SH-SY5Y (cell line): Measurements from ENCODE around the gene PHKG2.

Experiments
- GATA2 ChIP-seq: IDR thresholded peaks from 2 replicates; pipeline ENCODE4 v1.6.1; 2011; ENCODE audit warnings: mild to moderate bottlenecking, low read depth, low read length
- GATA3 ChIP-seq: IDR thresholded peaks from 2 replicates; pipeline ENCODE4 v1.6.1; 2011; ENCODE audit warnings: low read depth, mild to moderate bottlenecking, low read length, moderate library complexity

- TF ChIP-seq GATA2, result no peak
- no peak for TF ChIP-seq GATA3
These were observed 5.4 kb downstream of the PHKG2 start for GRCh38 chr16:30753596-30753995.
